GM12878 (cell line): Measurements from ENCODE around the gene TAF1L. TPM values are rescaled to one million over a fixed set of nuclear protein-coding genes. Genes with fewer than 3 reads are reported as not detected.

Experiments
- ATAC-seq: fragments of 200-7000 bp; cut with Tn5 transposase; 3 replicates; pipeline ENCODE4 v1.9.1; 2020; ENCODE audit warnings: mild to moderate bottlenecking, moderate library complexity
- BruUV-seq: library from RNA; stranded (reverse); fragments of 400-500 nt; replicated peaks from 2 replicates; lab custom pipeline; 2021; lab: Mats Ljungman, UMichigan
- CTCF ChIA-PET: fragments of 300-600 bp; sonication (Branson Sonifier 250); formaldehyde crosslinking; extraction: SDS; loops from one replicate; lab custom pipeline; 2021; ENCODE audit warnings: inconsistent platforms; lab: Yijun Ruan, JAX
- POLR2A ChIA-PET: fragments of 350-600 bp; formaldehyde crosslinking; extraction: SDS; loops from one replicate; lab custom pipeline; 2021; ENCODE audit warnings: inconsistent platforms; lab: Charles Lee
- RAD21 ChIA-PET: fragments of 300-600 bp; sonication (Branson Sonifier 250); formaldehyde crosslinking; loops from one replicate; lab custom pipeline; 2023; ENCODE audit warnings: antibody characterized with exemption; ENCODE audit not compliant: unreplicated experiment; lab: Charles Lee
- SMC1A ChIA-PET: fragments of 300-600 bp; sonication (Branson Sonifier 250); formaldehyde crosslinking; loops from one replicate; lab custom pipeline; 2023; ENCODE audit not compliant: unreplicated experiment, uncharacterized antibody; lab: Charles Lee
- DNase-seq: peaks from one replicate; pipeline ENCODE4 v3.0.0-alpha.2; 2011; ENCODE audit warnings: low read depth, low spot score
- FAIRE-seq: peaks from 3 replicates; lab custom pipeline; 2011; peaks lifted over from hg19 to GRCh38; lab: Jason Lieb, UNC
- H2AFZ ChIP-seq: 2 replicates; pipeline ENCODE4 v1.6.0; 2011; ENCODE audit warnings: low read depth, low read length, control low read depth; ENCODE audit not compliant: control insufficient read depth
- H3K27ac ChIP-seq: 2 replicates; pipeline ENCODE4 v1.5.1; 2011; ENCODE audit warnings: control low read depth; ENCODE audit not compliant: control insufficient read depth, insufficient read depth
- H3K27me3 ChIP-seq, 2 experiments: replicated peaks in 1 of 2; 2 replicates each; pipeline versions ENCODE4 v1.6.0 to v1.6.1; 2011; ENCODE audit warnings: low read length in 1 of 2; ENCODE audit not compliant: control insufficient read depth in 2 of 2, insufficient read depth in 2 of 2
- H3K36me3 ChIP-seq, 2 experiments: 2 replicates each; pipeline ENCODE4 v1.5.1; 2011; ENCODE audit warnings: low read length in 1 of 2; ENCODE audit not compliant: control insufficient read depth in 2 of 2, insufficient read depth in 2 of 2
- H3K4me1 ChIP-seq: 2 replicates; pipeline ENCODE4 v1.6.1; 2011; ENCODE audit warnings: mild to moderate bottlenecking, low read length, moderate library complexity, mixed read lengths; ENCODE audit not compliant: control insufficient read depth, insufficient read depth
- H3K4me2 ChIP-seq: 2 replicates; pipeline ENCODE4 v1.6.0; 2011; ENCODE audit warnings: control low read depth; ENCODE audit not compliant: control insufficient read depth, insufficient read depth
- H3K4me3 ChIP-seq: fragments of 200-600 bp; sonication (generic); 2 replicates; pipeline ENCODE4 v1.5.1; 2016
- H3K79me2 ChIP-seq: 2 replicates; pipeline ENCODE4 v1.6.0; 2011; ENCODE audit warnings: low read length; ENCODE audit not compliant: control insufficient read depth, insufficient read depth
- H3K9ac ChIP-seq: 2 replicates; pipeline ENCODE4 v1.8.0; 2011; ENCODE audit warnings: low read length, control low read depth, mixed read lengths; ENCODE audit not compliant: control insufficient read depth, insufficient read depth
- H3K9me3 ChIP-seq: replicated peaks from 3 replicates; pipeline ENCODE4 v1.5.1; 2011; ENCODE audit warnings: mild to moderate bottlenecking, low read length; ENCODE audit not compliant: control insufficient read depth, insufficient read depth
- H4K20me1 ChIP-seq: 2 replicates; pipeline ENCODE4 v1.6.0; 2011; ENCODE audit not compliant: control insufficient read depth, insufficient read depth
- CHD1 ChIP-seq: IDR thresholded peaks from 2 replicates; pipeline ENCODE4 v1.6.1; 2012; ENCODE audit warnings: low read depth, low read length, improper control_type of control experiment
- CHD2 ChIP-seq: IDR thresholded peaks from 2 replicates; pipeline ENCODE4 v1.6.1; 2011; ENCODE audit warnings: low read depth, low read length, improper control_type of control experiment, borderline replicate concordance
- CREM ChIP-seq: IDR thresholded peaks from 2 replicates; pipeline ENCODE4 v1.6.1; 2014; ENCODE audit warnings: antibody characterized with exemption, low read depth
- EZH2 ChIP-seq: IDR thresholded peaks from 2 replicates; pipeline ENCODE4 v1.6.1; 2012; ENCODE audit warnings: low read depth, mild to moderate bottlenecking, control low read depth, inconsistent platforms, low read length, borderline replicate concordance; ENCODE audit not compliant: control insufficient read depth
- HDAC6 ChIP-seq: fragments of 200-600 bp; sonication (generic); IDR thresholded peaks from one replicate; pipeline ENCODE4 v1.8.0; 2017; ENCODE audit warnings: antibody characterized with exemption; ENCODE audit not compliant: unreplicated experiment
- IKZF2 ChIP-seq, 2 experiments: fragments of 450-650 bp; IDR thresholded peaks; 2 replicates each; pipeline ENCODE4 v1.6.1; 2017; ENCODE audit warnings: mild to moderate bottlenecking in 2 of 2, moderate library complexity in 2 of 2
- KDM1A ChIP-seq: fragments of 200-600 bp; sonication (generic); IDR thresholded peaks from 2 replicates; pipeline ENCODE4 v1.6.1; 2016; ENCODE audit warnings: borderline replicate concordance
- KLF5 ChIP-seq: fragments of 450-650 bp; IDR thresholded peaks from 2 replicates; pipeline ENCODE4 v1.6.1; 2014; ENCODE audit warnings: mild to moderate bottlenecking; ENCODE audit not compliant: partially characterized antibody
- PBX3 ChIP-seq: IDR thresholded peaks from 2 replicates; pipeline ENCODE4 v1.6.1; 2011; ENCODE audit warnings: mild to moderate bottlenecking, low read depth, low read length, moderate library complexity; ENCODE audit not compliant: insufficient replicate concordance
- POLR2AphosphoS5 ChIP-seq: IDR thresholded peaks from 2 replicates; pipeline ENCODE4 v1.6.1; 2011; ENCODE audit warnings: mild to moderate bottlenecking, low read length, inconsistent platforms
- SKIL ChIP-seq: fragments of 450-650 bp; IDR thresholded peaks from 2 replicates; pipeline ENCODE4 v1.6.1; 2017; ENCODE audit warnings: mild to moderate bottlenecking, low read depth, inconsistent platforms; ENCODE audit not compliant: poor library complexity, severe bottlenecking
- SREBF1 ChIP-seq: IDR thresholded peaks from 2 replicates; pipeline ENCODE4 v1.6.1; 2012; ENCODE audit warnings: mild to moderate bottlenecking, low read length
- TAF1 ChIP-seq: IDR thresholded peaks from 2 replicates; pipeline ENCODE4 v1.6.1; 2011; ENCODE audit warnings: mild to moderate bottlenecking, low read depth, low read length, borderline replicate concordance
- TARDBP ChIP-seq: IDR thresholded peaks from 2 replicates; pipeline ENCODE4 v1.6.1; 2016; ENCODE audit warnings: borderline replicate concordance
- TCF7 ChIP-seq: IDR thresholded peaks from 2 replicates; pipeline ENCODE4 v1.6.1; 2014; ENCODE audit warnings: antibody characterized with exemption, borderline replicate concordance
- YBX1 ChIP-seq: fragments of 450-650 bp; IDR thresholded peaks from 2 replicates; pipeline ENCODE4 v1.6.1; 2016; ENCODE audit warnings: antibody characterized with exemption
- YY1 ChIP-seq: IDR thresholded peaks from 2 replicates; pipeline ENCODE4 v1.6.1; 2011; ENCODE audit warnings: low read depth, mild to moderate bottlenecking, low read length
- ZBTB40 ChIP-seq: fragments of 450-650 bp; IDR thresholded peaks from 2 replicates; pipeline ENCODE4 v1.6.1; 2016; ENCODE audit warnings: mild to moderate bottlenecking, moderate library complexity, borderline replicate concordance
- WGBS: methylation state at CpG from one replicate; pipeline ENCODE4 v1.1.6; 2016; ENCODE audit warnings: low lambda C conversion rate; ENCODE audit not compliant: insufficient replicate concordance, insufficient coverage; ENCODE audit errors: missing lambda C conversion rate; 5-methylcytosine and 5-hydroxymethylcytosine counted together
- in situ Hi-C: fragments of 300-500 bp; cut with MboI; formaldehyde crosslinking; loops from 9 replicates; pipeline ENCODE4 v1.14.3; 2018; ENCODE audit warnings: mixed read lengths
- intact Hi-C: fragments of 100-400 bp; cut with micrococcal nuclease; formaldehyde crosslinking; loops from one replicate; pipeline ENCODE4 v1.14.2; 2022; ENCODE audit not compliant: unreplicated experiment
- polyA plus RNA-seq, 11 experiments: library from polyadenylated mRNA; depleted of rRNA in 4 of 11; unstranded in 6 of 11; stranded (reverse) in 5 of 11; fragments of >200 nt; fragmentation: Nextera tagmentation in 4 of 11; fragmentation: Illumina TruSeq in 1 of 11; extraction: Ambion mirVana in 4 of 11; extraction: Trizol in 1 of 11; gene quantifications; 1 replicate in 1 of 11; 2 replicates in 10 of 11; pipeline versions ENCODE4 v1.2.1 to v1.2.3, GENCODE V29; 2011 to 2016; ENCODE audit warnings: inconsistent platforms in 2 of 11, missing spikeins in 2 of 11, low read depth in 1 of 11
- total RNA-seq, 4 experiments: library from RNA; depleted of rRNA in 3 of 4; stranded (reverse); fragments of >200 nt in 3 of 4; fragmentation: Illumina TruSeq in 1 of 4; extraction: Trizol in 1 of 4; gene quantifications; 2 replicates each; pipeline versions ENCODE4 v1.2.1 to v1.2.3, GENCODE V29; 2013 to 2021

TAF1L gene
- total and polyA plus RNA-seq, 10 of the 15 experiments (the other 5 are each of a cell fraction or from before 2014, with no cell fraction given), result under 0.01 to 0.03 (median 0.01) TPM; not detected in 6

GRCh38 chr9:32677931-32678330 is 42.5 kb upstream of the TAF1L start (continued):
- no peak for TF ChIP-seq PBX3
- TF ChIP-seq TAF1, result no peak
- TF ChIP-seq TARDBP, result no peak
- no peak for TF ChIP-seq KLF5
- no peak for TF ChIP-seq EZH2
- TF ChIP-seq CHD2, result no peak
- no peak for TF ChIP-seq CHD1

- no peaks in the 10 kb centered on the region for H3K4me1 ChIP-seq
- SMC1A ChIA-PET, result no interaction called here
- ATAC-seq (no peak), FAIRE-seq (no peak), DNase-seq (no peak)
- H3K79me2 ChIP-seq, result no peaks in the 10 kb centered on the region
- H3K9me3 ChIP-seq, result no peaks in the 10 kb centered on the region
- WGBS, result 37% methylated on average over 6 of the region's 6 CpGs
- intact Hi-C loops (no loop called here), in situ Hi-C loops (no loop called here)
- TF ChIP-seq YBX1 (no peak), POLR2AphosphoS5 (no peak), SKIL (no peak), IKZF2 (IDR thresholded peaks at IDR 0.05) (no peak), HDAC6 (no peak), ZBTB40 (no peak), SREBF1 (no peak), TCF7 (no peak), YY1 (no peak), KDM1A (no peak), CREM (no peak)
- H3K9ac ChIP-seq, result no peak overlapping the region
- no peaks in the 10 kb centered on the region for H4K20me1 ChIP-seq
- no peak overlapping the region for H2AFZ ChIP-seq
- no peaks in the 10 kb centered on the region for H3K27me3 ChIP-seq
- H3K36me3 ChIP-seq, result no peaks in the 10 kb centered on the region
- no TSS peak for BruUV-seq
- H3K4me3 ChIP-seq, result no peak overlapping the region
- no peak overlapping the region for H3K27ac ChIP-seq
- CTCF ChIA-PET, result interaction anchor here (0.7 kb wide), 1 partner anchor 158 kb away, joined by 3 read pairs; no protein-coding TSS in a partner anchor
- H3K4me2 ChIP-seq, result no peak overlapping the region
- RAD21 ChIA-PET, result no interaction called here
- POLR2A ChIA-PET, result no interaction called here
These were observed 37.0 kb upstream of the TAF1L start for GRCh38 chr9:32672469-32672868.
